Neural cell (in vitro differentiated cells): ENCODE data around the gene ACSM5.

Experiments used
- POLR2AphosphoS5 ChIP-seq: IDR thresholded peaks from 2 replicates; pipeline ENCODE4 v1.6.1; 2012
- RAD21 ChIP-seq: fragments of 450-650 bp; conservative IDR thresholded peaks from 2 replicates; pipeline ENCODE4 v1.6.1; 2014; ENCODE audit warnings: antibody characterized with exemption, mild to moderate bottlenecking, moderate library complexity
- TAF1 ChIP-seq: IDR thresholded peaks from 2 replicates; pipeline ENCODE4 v1.6.1; 2012; ENCODE audit warnings: low read depth
- TF ChIP-seq, protein P1 (sequence below): fragments of 450-650 bp; IDR thresholded peaks from 2 replicates; pipeline ENCODE4 v1.5.1; 2014; ENCODE audit warnings: antibody characterized with exemption, mild to moderate bottlenecking, moderate library complexity; ENCODE audit not compliant: poor library complexity, severe bottlenecking
- TF ChIP-seq, protein P2 (sequence below): IDR thresholded peaks from 2 replicates; pipeline ENCODE4 v1.6.1; 2012; ENCODE audit warnings: borderline replicate concordance

DNA sequence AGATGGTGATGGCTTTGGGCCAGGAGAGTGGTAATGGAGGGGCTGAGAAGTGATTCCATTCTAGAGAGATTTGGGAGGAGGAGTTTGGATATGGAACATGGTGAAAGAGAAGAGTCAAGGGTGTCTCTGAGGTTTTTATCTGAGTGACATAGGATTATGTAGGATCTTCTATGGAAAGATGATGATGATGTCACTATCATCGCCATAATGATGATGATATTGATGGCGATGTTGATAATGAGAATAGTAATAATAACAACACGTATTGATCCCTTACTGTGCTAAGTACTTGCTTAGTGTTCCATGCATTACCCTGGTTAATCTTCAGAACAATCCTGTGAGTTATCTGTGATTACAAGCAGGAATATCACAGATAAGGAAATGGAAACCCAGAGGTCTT is 21.4 kb upstream of the ACSM5 start:
- TF ChIP-seq, protein P1, sequence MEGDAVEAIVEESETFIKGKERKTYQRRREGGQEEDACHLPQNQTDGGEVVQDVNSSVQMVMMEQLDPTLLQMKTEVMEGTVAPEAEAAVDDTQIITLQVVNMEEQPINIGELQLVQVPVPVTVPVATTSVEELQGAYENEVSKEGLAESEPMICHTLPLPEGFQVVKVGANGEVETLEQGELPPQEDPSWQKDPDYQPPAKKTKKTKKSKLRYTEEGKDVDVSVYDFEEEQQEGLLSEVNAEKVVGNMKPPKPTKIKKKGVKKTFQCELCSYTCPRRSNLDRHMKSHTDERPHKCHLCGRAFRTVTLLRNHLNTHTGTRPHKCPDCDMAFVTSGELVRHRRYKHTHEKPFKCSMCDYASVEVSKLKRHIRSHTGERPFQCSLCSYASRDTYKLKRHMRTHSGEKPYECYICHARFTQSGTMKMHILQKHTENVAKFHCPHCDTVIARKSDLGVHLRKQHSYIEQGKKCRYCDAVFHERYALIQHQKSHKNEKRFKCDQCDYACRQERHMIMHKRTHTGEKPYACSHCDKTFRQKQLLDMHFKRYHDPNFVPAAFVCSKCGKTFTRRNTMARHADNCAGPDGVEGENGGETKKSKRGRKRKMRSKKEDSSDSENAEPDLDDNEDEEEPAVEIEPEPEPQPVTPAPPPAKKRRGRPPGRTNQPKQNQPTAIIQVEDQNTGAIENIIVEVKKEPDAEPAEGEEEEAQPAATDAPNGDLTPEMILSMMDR, result no peak
- TF ChIP-seq, protein P2, sequence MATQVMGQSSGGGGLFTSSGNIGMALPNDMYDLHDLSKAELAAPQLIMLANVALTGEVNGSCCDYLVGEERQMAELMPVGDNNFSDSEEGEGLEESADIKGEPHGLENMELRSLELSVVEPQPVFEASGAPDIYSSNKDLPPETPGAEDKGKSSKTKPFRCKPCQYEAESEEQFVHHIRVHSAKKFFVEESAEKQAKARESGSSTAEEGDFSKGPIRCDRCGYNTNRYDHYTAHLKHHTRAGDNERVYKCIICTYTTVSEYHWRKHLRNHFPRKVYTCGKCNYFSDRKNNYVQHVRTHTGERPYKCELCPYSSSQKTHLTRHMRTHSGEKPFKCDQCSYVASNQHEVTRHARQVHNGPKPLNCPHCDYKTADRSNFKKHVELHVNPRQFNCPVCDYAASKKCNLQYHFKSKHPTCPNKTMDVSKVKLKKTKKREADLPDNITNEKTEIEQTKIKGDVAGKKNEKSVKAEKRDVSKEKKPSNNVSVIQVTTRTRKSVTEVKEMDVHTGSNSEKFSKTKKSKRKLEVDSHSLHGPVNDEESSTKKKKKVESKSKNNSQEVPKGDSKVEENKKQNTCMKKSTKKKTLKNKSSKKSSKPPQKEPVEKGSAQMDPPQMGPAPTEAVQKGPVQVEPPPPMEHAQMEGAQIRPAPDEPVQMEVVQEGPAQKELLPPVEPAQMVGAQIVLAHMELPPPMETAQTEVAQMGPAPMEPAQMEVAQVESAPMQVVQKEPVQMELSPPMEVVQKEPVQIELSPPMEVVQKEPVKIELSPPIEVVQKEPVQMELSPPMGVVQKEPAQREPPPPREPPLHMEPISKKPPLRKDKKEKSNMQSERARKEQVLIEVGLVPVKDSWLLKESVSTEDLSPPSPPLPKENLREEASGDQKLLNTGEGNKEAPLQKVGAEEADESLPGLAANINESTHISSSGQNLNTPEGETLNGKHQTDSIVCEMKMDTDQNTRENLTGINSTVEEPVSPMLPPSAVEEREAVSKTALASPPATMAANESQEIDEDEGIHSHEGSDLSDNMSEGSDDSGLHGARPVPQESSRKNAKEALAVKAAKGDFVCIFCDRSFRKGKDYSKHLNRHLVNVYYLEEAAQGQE, result no peak
- TF ChIP-seq POLR2AphosphoS5, result no peak
- no peak for TF ChIP-seq TAF1
- no peak for TF ChIP-seq RAD21
